ENCODE results near the gene MACO1.

Gene MACO1

DNA sequence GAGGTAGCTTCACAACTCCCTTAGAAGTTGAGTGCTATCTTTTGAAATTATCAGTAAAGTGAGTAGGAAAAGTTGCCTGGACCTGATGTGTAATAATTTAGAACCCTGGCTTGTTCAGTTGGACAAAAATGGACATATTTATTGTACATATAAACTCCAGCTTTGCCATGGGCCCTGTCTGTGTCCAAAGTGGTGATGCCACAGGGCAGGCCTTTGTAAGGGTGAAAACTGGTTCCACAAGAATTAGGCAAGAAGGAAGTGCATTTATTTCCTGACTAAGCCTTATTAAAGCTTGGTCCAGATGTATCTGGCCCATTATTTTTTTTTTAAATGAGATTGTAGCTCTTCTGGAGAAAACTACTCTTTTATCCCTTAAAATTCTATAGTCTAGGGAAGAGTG is 47.9 kb downstream of the MACO1 start:
- H3K9me3 ChIP-seq (ENCODE audit: insufficient read depth, low read length), result no peaks in the 10 kb centered on the region
- H4K20me1 ChIP-seq (ENCODE audit: low read depth, low read length), result no peaks in the 10 kb centered on the region; the same call in 1 of the 2 replicates
- no peak overlapping the region for H2AFZ ChIP-seq (ENCODE audit: low read depth, low read length, severe bottlenecking)
- no peaks in the 10 kb centered on the region for H3F3A ChIP-seq (ENCODE audit: insufficient read depth)
- no peak overlapping the region for H3K4me3 ChIP-seq (ENCODE audit: insufficient read depth, low read length, poor library complexity, severe bottlenecking)
- TF ChIP-seq, protein P1, sequence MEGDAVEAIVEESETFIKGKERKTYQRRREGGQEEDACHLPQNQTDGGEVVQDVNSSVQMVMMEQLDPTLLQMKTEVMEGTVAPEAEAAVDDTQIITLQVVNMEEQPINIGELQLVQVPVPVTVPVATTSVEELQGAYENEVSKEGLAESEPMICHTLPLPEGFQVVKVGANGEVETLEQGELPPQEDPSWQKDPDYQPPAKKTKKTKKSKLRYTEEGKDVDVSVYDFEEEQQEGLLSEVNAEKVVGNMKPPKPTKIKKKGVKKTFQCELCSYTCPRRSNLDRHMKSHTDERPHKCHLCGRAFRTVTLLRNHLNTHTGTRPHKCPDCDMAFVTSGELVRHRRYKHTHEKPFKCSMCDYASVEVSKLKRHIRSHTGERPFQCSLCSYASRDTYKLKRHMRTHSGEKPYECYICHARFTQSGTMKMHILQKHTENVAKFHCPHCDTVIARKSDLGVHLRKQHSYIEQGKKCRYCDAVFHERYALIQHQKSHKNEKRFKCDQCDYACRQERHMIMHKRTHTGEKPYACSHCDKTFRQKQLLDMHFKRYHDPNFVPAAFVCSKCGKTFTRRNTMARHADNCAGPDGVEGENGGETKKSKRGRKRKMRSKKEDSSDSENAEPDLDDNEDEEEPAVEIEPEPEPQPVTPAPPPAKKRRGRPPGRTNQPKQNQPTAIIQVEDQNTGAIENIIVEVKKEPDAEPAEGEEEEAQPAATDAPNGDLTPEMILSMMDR (IDR thresholded peaks at IDR 0.05; ENCODE audit: insufficient read depth, low read length, poor library complexity, severe bottlenecking), result no peak
- no peak for TF ChIP-seq EZH2phosphoT487 (conservative IDR thresholded peaks at IDR 0.05; ENCODE audit: low read length)
- H3K36me3 ChIP-seq (ENCODE audit: low read length), result no peaks in the 10 kb centered on the region
- H3K27me3 ChIP-seq (ENCODE audit: low read length), result no peaks in the 10 kb centered on the region
- H3K4me2 ChIP-seq (ENCODE audit: low read depth, low read length, poor library complexity, severe bottlenecking), result no peak overlapping the region
- H3K79me2 ChIP-seq (ENCODE audit: insufficient read depth, low read length), result no peaks in the 10 kb centered on the region
- no peak overlapping the region for H3K9ac ChIP-seq (ENCODE audit: low read length)
- no peaks in the 10 kb centered on the region for H3K9me2 ChIP-seq (replicated peaks; ENCODE audit: insufficient read depth, low read length)
- no peak overlapping the region for H3K27ac ChIP-seq (ENCODE audit: low read depth, low read length)

GRCh38 chr1:25481625-25482024 is 50.9 kb downstream of the MACO1 start:
- H3K9me2 ChIP-seq (replicated peaks; ENCODE audit: insufficient read depth, low read length), result no peaks in the 10 kb centered on the region
- no peak overlapping the region for H3K4me2 ChIP-seq (ENCODE audit: low read depth, low read length, poor library complexity, severe bottlenecking)
- no peaks in the 10 kb centered on the region for H3K27me3 ChIP-seq (ENCODE audit: low read length)
- no peaks in the 10 kb centered on the region for H3K9me3 ChIP-seq (ENCODE audit: insufficient read depth, low read length)
- H2AFZ ChIP-seq (ENCODE audit: low read depth, low read length, severe bottlenecking), result no peak overlapping the region
- no peaks in the 10 kb centered on the region; the same call in 1 of the 2 replicates for H4K20me1 ChIP-seq (ENCODE audit: low read depth, low read length)
- TF ChIP-seq EZH2phosphoT487 (conservative IDR thresholded peaks at IDR 0.05; ENCODE audit: low read length), result no peak
- TF ChIP-seq, protein P1 (IDR thresholded peaks at IDR 0.05; ENCODE audit: insufficient read depth, low read length, poor library complexity, severe bottlenecking), result no peak
- no peaks in the 10 kb centered on the region for H3K79me2 ChIP-seq (ENCODE audit: insufficient read depth, low read length)
- no peak overlapping the region for H3K9ac ChIP-seq (ENCODE audit: low read length)
- no peak overlapping the region for H3K27ac ChIP-seq (ENCODE audit: low read depth, low read length)
- H3F3A ChIP-seq (ENCODE audit: insufficient read depth), result peaks cover 4% of the 10 kb centered on the region; the same call in 1 of the 2 replicates
- no peaks in the 10 kb centered on the region for H3K36me3 ChIP-seq (ENCODE audit: low read length)
- H3K4me3 ChIP-seq (ENCODE audit: insufficient read depth, low read length, poor library complexity, severe bottlenecking), result no peak overlapping the region

DNA sequence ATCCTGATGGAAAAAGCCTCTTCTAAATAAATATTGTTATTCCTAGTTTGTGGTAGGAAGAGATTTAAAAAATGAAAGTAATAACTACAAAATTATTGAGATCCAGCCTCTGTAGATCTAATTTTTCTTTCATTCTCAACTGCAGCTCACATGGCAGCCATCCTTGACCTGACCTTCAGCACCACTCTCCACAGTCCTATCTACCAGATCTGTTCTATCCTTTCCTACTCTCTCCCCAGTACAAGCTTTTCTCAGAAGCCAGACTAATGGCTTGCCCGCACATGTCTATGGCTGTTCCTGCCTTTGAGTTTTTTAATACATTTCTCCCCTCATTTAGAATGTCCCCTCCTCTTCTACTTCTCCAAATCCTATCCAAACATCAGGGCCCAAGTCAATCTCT is 51.5 kb downstream of the MACO1 start:
- Histone ChIP-seq H3F3A (ENCODE audit: insufficient read depth) (peaks cover 4% of the 10 kb centered on the region; the same call in 1 of the 2 replicates), H3K4me3 (ENCODE audit: insufficient read depth, low read length, poor library complexity, severe bottlenecking) (no peak overlapping the region), H3K27ac (ENCODE audit: low read depth, low read length) (no peak overlapping the region), H4K20me1 (ENCODE audit: low read depth, low read length) (no peaks in the 10 kb centered on the region; the same call in 1 of the 2 replicates), H3K27me3 (ENCODE audit: low read length) (no peaks in the 10 kb centered on the region), H3K9me3 (ENCODE audit: insufficient read depth, low read length) (no peaks in the 10 kb centered on the region), H3K4me2 (ENCODE audit: low read depth, low read length, poor library complexity, severe bottlenecking) (no peak overlapping the region), H3K79me2 (ENCODE audit: insufficient read depth, low read length) (no peaks in the 10 kb centered on the region), H3K36me3 (ENCODE audit: low read length) (no peaks in the 10 kb centered on the region), H2AFZ (ENCODE audit: low read depth, low read length, severe bottlenecking) (no peak overlapping the region), H3K9ac (ENCODE audit: low read length) (no peak overlapping the region), H3K9me2 (replicated peaks; ENCODE audit: insufficient read depth, low read length) (no peaks in the 10 kb centered on the region)
- TF ChIP-seq, protein P1 (IDR thresholded peaks at IDR 0.05; ENCODE audit: insufficient read depth, low read length, poor library complexity, severe bottlenecking), result no peak

Measured in SU-DHL-6 (cell line).